HG03064 (cell line): ENCODE data around the gene KIF21A.
"Not testable (repeated sequence)": the region's sequence is repeated elsewhere in the genome, so short reads cannot be mapped to it uniquely, and the experiment has no call there.

Experiments used
- ATAC-seq: cut with Tn5 transposase; IDR thresholded peaks from one replicate; pipeline ENCODE4 v1.9.1; 2021; ENCODE audit warnings: low read depth; ENCODE audit not compliant: unreplicated experiment

The KIF21A gene, protein sequence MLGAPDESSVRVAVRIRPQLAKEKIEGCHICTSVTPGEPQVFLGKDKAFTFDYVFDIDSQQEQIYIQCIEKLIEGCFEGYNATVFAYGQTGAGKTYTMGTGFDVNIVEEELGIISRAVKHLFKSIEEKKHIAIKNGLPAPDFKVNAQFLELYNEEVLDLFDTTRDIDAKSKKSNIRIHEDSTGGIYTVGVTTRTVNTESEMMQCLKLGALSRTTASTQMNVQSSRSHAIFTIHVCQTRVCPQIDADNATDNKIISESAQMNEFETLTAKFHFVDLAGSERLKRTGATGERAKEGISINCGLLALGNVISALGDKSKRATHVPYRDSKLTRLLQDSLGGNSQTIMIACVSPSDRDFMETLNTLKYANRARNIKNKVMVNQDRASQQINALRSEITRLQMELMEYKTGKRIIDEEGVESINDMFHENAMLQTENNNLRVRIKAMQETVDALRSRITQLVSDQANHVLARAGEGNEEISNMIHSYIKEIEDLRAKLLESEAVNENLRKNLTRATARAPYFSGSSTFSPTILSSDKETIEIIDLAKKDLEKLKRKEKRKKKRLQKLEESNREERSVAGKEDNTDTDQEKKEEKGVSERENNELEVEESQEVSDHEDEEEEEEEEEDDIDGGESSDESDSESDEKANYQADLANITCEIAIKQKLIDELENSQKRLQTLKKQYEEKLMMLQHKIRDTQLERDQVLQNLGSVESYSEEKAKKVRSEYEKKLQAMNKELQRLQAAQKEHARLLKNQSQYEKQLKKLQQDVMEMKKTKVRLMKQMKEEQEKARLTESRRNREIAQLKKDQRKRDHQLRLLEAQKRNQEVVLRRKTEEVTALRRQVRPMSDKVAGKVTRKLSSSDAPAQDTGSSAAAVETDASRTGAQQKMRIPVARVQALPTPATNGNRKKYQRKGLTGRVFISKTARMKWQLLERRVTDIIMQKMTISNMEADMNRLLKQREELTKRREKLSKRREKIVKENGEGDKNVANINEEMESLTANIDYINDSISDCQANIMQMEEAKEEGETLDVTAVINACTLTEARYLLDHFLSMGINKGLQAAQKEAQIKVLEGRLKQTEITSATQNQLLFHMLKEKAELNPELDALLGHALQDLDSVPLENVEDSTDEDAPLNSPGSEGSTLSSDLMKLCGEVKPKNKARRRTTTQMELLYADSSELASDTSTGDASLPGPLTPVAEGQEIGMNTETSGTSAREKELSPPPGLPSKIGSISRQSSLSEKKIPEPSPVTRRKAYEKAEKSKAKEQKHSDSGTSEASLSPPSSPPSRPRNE (N-terminal part only)

DNA sequence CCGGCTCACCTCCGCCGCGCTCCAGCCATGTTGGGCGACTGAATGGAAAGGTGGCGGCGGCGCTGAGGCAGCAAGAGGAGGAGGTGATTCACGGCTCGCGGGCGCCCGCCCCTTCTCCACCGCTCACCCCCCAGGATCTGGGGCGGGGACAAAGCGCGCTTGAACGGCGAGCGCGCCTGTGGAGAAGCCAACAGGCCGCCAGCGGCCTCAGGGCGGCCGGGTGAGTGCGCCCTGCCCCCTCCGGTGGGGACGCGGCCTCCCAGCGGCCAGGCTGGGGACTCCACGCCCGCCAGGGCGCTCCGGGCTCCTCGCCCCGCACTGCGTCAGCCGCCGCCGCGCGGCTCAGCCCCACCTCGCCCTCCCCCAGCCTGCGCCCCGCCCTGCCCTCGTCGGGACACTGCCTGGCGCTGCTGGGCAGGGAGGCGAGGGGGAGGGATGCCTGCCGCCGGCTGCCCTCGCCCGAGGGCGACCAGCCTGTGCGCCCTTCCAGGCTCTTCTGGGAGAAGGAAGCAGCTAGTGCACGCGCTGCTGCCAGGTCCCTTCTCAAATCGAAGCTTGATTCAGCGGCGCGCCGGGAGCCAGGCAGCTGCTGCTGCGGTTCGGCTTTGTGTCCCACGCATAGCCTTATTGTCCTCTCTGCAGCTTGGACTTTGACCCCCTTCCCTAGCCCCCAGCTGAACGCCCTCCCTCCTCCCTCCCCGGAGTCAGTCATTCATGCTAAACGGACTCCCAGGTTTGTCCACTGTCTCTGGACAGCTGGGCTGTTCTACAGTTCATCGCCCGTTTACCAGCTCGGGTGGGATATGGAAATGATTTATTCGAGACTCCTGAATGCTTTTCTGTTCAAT is at the start of gene KIF21A:
Gene KIF21A, minus strand, starts transcription at position 40 of the 848 bp plus-strand sequence. CDS start 150 bp downstream, outside the sequence.
- ATAC-seq, result peak; percentile 90

DNA sequence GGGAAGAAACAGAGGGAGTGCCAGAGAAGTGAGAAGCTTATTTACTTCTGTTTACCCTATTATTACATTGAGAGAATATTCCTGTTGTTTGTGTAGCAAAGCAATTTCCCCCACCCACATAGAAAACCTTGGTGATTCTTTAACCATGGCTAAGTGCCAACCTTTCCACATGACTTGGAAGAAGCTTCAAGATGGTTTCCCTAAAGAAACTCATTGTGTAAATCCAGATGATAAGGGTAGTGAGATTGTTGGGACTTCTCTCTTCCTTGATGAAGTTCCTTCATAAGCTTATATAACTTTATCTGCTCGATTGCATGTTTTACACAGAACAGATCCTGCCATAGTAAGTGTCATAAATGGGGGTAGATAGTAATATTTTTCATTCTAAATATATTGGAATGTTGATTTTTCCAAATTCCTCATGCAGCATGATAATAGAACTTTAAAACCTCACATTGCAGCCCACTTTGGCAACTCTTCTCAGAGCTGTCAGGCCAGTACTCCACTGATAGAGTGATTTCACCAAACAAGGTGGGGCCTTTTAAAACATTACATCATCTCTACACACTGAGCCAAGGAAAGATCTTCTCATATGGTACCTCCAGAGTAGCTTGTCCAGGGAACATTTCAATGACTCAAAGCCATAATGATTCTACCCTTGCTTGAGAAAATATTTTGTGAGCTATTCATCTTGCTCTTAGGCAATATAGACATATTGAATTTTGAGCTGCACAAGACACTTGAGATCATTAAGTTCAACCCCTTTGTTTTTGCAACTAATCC is 47.8 kb upstream of the KIF21A start:
- ATAC-seq, result no peak

DNA sequence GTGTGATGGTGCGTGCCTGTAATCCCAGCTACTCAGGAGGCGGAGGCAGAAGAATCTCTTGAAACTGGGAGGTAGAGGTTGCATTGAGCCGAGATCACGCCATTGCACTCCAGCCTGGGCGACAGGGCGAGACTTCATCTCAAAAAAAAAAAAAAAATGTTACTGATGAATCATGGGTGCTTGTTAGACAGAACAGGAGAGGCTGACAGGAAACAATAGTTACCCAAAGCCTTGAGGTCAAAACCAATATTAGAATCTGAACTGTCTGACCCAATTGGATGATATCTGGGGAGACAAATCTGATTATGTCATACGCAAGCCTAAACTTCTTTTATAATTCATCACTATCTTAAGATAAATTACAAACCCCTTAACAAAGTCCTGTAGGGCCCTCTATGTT is 40.7 kb upstream of the KIF21A start:
- ATAC-seq, result no peak

DNA sequence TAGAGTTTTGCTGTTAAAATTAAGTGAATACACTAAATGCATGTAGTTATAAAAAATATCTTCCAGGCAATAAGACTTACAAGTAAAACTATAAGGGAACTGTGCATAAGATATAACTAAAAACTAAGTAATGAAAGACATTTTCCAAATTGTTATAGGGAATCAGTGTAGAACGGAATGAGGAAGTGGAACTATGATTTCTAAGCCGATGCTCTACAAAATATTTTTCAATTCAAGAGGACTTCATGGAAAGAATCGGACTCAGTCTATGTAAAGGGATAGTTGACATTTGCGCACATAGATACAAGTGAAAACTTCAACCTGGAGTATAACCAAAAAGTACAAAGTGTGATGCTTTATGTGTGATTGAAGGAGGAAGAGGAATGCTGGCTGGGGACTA is 40.1 kb upstream of the KIF21A start:
- no peak for ATAC-seq

DNA sequence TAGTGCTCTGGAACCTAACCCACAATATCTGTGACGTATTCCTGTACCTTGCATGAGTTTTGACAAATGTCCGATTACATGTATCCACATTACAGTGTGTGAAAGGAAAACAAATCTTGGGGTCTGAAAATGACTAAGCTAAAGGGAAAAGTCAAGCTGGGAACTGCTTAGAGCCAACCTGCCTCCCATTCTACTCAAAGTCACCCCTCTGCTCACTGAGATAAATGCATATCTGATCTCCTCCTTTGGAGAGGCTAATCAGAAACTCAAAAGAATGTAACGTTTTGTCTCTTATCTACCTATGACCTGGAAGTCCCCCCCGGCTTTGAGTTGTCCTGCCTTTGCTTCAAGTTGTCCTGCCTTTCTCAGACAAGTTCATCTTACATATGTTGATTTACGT is 34.0 kb upstream of the KIF21A start:
- ATAC-seq, result no peak

DNA sequence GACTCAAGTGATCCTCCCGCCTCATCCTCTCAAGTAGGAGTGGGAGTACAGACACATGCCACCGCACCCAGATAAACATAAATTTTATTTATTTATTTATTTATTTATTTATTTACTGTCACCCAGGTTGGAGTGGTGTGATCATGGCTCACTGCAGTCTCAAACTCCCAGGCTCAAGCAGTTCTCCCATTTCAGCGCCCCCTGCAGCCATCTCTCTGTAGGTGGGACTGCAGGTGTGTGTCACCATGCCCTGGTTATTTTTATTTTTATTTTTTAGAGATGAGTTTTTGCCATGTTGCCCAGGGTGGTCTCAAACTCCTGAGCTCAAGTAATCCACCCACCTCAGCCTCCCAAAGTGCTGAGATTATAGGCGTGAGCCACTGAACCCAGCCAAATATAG is 33.2 kb upstream of the KIF21A start:
- no peak for ATAC-seq

DNA sequence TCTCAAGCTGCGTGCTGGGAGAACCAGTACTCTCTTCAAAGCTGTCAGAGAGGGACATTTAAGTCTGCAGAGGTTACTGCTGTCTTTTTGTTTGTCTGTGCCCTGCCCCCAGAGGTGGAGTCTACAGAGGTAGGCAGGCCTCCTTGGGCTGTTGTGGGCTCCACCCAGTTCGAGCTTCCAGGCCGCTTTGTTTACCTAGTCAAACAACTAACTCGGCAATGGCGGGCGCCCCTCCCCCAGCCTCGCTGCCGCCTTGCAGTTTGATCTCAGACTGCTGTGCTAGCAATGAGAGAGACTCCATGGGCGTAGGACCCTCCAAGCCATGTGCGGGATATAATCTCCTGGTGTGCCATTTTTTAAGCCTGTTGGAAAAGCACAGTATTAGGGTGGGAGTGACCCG is 32.2 kb upstream of the KIF21A start:
- not testable (repeated sequence) for ATAC-seq

DNA sequence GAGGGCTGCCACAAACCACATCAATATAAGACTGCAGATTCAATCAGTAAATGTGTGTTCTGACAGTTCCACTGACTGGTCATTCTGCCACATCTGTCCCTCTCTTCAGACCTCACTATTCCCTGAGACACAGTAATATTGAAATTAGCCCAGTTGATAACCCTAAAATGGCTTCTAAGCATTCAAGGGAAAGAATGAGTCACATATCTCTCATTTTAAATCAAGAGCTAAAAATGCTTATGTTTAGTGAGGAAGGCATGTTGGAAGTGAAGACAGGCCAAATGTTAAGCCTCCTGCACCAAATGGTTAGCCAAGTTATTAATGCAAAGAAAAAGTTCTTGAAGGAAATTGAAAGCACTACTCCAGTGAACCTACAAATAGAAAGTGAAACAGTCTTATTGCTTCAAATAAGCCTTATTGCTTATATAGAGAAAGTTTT is 24.5 kb upstream of the KIF21A start:
- ATAC-seq, result peak; percentile 70

DNA sequence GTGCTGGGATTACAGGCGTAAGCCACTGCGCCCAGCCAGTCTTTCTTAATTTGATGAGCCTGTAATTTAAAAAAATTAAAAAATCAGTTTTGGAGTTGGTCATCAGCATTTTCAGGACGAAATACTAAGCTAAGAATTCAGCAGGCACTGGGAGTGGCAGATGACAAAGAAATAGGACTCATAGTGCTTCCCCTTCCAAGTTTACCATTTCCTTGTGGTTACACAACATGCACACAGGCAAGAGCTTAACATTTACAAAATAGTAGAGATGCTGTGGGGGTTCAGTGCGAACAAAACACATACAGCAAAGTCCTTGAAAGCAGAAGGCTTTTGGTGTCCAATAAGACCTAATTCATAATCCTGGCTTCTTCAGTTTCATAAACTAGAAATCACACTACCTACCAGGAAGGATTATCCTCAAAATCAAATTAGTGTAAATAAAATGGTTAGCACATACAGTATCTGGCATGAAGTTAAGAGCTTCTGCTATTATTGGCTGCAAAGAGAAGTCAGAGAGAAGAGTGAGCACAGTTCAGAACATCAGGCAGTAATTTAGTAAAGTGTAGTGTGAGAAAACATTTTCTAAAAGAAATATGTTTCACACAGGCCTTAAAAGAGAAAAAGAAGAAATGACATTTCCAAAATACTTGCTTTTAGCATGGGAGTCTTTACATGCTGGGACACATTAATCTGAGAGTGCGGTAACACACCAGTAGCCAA is 22.2 kb upstream of the KIF21A start:
- no peak for ATAC-seq

DNA sequence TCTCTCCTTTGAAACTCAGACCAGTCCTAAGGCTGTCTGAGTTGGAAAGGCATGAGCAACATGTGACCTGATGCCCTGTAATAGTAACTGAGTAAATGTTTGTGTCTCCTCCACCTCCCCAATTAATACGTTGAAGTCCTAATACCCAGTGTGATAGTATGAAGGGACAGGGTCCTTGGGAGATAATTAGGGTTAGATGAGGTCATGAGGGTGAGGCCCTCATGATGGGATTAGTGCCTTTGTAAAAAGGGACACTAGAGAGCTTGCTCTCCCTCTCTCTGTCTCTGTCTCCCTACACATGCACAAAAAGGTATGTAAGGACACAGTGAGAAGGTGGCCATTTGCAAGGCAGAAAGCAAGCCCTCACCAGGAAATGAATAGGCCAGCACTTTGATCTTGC is 18.1 kb upstream of the KIF21A start:
- ATAC-seq, result no peak

DNA sequence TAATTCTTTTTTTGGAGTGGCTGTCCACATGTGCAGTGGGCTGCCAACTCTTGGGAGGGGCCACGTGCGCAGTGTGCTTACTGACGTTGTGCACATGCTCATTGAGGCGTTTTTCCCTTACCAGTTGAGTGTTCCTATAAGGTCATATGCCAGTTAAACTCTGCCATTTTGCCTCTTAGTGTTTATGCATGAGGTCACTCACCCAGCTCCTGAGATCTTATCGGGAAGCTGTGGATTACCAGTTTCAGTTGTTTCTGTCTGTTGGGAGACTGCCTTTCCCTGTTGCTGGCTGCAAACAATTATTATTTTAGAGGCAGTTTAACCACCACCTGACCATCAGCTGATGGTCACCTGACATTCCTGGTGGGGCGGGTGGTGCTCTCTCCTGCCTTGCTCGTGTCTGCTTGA is 16.1 kb upstream of the KIF21A start:
- ATAC-seq, result no peak

DNA sequence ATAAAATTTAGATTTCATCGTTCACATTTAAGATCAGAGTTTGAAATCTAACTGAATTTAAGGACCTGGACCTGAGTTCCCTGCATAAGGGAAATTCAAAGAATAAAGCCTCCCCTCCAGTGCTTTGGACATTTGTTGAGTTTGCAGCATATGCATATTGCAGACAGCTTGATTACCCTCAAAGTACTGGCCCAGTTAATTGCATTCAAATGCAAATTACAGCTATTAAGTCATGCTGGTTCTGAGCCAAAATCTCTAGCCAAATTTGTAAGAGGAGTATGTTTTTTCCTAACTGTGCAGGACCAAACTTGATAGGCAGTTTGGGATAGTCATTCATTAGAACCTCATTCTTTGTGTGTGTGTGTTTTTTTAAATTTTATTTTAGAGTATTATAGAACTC is 9.1 kb upstream of the KIF21A start:
- no peak for ATAC-seq

DNA sequence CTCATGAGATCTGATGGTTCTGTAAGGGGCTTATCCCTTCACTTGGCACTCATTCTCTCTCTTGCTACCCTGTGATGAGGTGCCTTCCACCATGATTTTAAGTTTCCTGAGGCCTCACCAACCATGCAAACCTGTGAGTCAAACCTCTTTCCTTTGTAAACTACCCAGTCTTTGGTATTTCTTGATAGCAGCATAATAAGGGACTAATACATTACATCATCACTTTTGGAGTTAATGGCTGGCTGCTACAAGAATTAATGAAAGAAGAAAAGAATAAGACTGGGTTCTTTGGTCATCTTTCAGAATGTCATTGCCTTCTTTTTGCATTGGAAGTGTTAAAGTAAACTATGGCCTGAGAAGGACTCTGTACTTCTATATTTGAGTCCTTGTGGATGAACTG is 5.1 kb upstream of the KIF21A start:
- ATAC-seq, result no peak

DNA sequence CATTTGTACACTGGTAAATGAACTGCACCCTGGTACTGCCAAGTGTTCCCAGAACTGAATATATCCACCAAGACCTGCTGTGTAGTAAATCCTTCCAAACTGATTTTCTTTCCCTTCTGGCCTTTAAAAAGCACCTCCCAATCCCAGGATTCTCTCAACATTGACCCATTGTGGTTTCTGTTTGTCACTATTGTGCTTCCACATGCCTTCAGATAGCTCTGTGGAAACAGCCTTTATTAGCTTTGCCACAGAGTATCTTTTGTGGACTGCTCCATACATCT is 949 bp upstream of the KIF21A start:
- no peak for ATAC-seq

DNA sequence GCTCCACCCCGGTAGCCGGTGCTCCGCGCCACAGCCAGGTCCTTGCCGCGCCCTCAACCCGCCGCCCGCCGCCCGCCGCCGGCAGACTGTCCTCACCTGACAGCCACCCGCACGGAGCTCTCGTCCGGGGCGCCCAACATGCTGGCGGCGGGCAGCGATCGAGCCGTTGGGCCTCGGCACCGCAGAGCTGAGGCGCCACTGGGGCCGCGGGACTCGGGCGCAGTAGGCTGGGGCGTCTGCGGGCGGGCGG is 164 bp downstream of the KIF21A start:
- peak; percentile 38 for ATAC-seq

DNA sequence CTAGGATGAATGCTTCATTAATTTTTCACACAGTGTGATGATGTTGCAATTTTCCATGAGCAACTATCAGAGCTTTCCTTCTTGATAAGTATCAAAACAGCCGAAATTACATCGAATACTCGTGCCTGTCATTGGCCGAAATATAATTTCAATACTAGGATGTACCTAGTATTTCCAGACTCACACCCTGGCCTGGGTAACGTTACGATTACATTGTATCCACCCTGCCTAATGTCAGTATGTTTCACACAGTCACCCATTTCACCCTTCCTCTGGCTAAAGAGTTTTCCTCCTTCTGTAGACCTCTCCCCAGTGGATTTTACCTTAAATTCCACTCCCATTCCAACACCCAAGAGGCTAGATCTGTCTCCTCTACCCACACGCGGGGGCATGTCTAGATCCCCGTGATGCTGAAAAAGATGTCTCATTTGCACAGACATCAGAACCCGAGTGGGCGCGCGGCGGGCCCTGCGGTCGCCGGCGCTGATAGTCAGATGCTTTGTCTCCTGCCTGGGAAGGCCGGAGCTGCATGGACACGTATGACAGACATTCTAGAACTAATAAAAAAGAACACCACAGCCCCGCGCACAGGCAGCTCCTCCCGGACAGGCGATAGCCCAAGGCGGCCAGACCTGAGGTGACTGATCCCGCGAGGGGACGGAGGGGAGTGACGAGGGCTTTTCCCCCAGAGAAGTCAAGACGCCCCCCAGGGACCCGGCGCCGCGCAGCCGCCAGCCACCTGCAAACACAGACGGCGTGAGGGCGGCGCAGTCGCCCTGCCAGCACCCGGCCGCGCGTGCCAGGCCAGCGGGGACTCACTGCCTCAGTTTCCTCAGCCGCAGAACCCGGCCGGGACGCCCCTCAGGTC is 723 bp downstream of the KIF21A start:
- peak; percentile 20 for ATAC-seq

DNA sequence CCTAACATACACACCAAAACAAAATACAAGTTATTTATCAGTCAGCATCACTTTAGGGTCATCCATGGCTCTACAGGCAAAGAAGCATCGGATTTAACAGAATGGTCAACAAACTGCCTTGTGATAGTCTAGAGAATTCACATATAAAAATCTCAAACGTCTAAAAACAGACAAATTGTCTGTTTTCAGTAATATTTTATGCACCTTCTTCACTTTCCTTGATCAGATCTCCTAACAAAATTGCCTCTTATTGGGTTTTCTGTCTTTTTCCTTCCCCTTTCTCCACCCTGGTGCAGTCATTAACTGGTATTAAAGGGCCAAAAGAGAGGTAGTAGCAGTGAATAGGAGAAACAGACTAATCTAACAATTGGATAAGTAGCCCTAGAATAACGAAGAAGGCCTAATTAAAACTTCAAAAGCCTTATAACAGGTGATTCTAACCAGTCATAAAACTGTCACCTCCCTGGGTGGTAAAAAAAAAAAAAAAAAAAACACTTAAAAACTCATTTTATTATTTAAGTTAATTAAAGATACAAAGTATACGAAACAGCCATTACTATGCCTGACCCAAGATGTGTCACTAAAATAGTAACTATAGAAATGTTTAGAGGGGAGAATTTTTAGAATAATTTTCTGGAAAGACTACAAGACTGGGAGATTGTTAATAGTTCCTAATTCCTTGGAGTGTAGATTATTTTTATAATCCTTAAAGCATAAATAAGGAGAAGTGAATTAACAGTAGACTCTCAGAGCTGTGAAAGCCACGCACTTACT is 1.5 kb downstream of the KIF21A start:
- ATAC-seq, result no peak
